GM19395 (cell line): ENCODE measurements around the gene NDUFC2.
"Not testable (repeated sequence)": the region's sequence is repeated elsewhere in the genome, so short reads cannot be mapped to it uniquely, and the experiment has no call there.

ENCODE experiments used
- ATAC-seq: cut with Tn5 transposase; IDR thresholded peaks from one replicate; pipeline ENCODE4 v1.9.1; 2021; ENCODE audit warnings: mild to moderate bottlenecking, moderate library complexity; ENCODE audit not compliant: unreplicated experiment

NDUFC2 gene

GRCh38 chr11:78079232-78080083 lies at the start of gene NDUFC2:
Gene NDUFC2 (minus strand): TSS chr11:78079862. CDS start chr11:78079744, 118 bp downstream.
- ATAC-seq = peak; percentile 79

GRCh38 chr11:78127403-78127802 lies 47.7 kb upstream of the NDUFC2 start:
- no peak for ATAC-seq

- peak; percentile 81 for ATAC-seq
Measured at GRCh38 chr11:78112582-78113275, 33.1 kb upstream of the NDUFC2 start.

- no peak for ATAC-seq
Measured at GRCh38 chr11:78111298-78111697, 31.6 kb upstream of the NDUFC2 start.

- ATAC-seq = no peak
Measured at GRCh38 chr11:78110830-78111229, 31.2 kb upstream of the NDUFC2 start.

- ATAC-seq = no peak
Measured at GRCh38 chr11:78110351-78110750, 30.7 kb upstream of the NDUFC2 start.

- no peak for ATAC-seq
Measured at GRCh38 chr11:78109081-78110015, 29.7 kb upstream of the NDUFC2 start.

GRCh38 chr11:78100676-78101472 lies 21.2 kb upstream of the NDUFC2 start:
- no peak for ATAC-seq

GRCh38 chr11:78100261-78100660 lies 20.6 kb upstream of the NDUFC2 start:
- ATAC-seq = no peak

GRCh38 chr11:78099666-78100065 lies 20.0 kb upstream of the NDUFC2 start:
- no peak for ATAC-seq

- no peak for ATAC-seq
Measured at GRCh38 chr11:78097666-78098385, 18.2 kb upstream of the NDUFC2 start.

GRCh38 chr11:78094250-78094649 lies 14.6 kb upstream of the NDUFC2 start:
- ATAC-seq = no peak

GRCh38 chr11:78086521-78087074 lies 6.9 kb upstream of the NDUFC2 start:
- not testable (repeated sequence) for ATAC-seq

GRCh38 chr11:78085972-78086371 lies 6.3 kb upstream of the NDUFC2 start:
- ATAC-seq = no peak

- ATAC-seq = not testable (repeated sequence)
Measured at GRCh38 chr11:78084506-78084905, 4.8 kb upstream of the NDUFC2 start.

GRCh38 chr11:78083021-78083420 lies 3.4 kb upstream of the NDUFC2 start:
- no peak for ATAC-seq

GRCh38 chr11:78082146-78082545 lies 2.5 kb upstream of the NDUFC2 start:
- ATAC-seq = no peak

- ATAC-seq = no peak
Measured at GRCh38 chr11:78081583-78081982, 1.9 kb upstream of the NDUFC2 start.

- ATAC-seq = no peak
Measured at GRCh38 chr11:78080818-78081495, 1.3 kb upstream of the NDUFC2 start.
